ENCODE results near the gene CHST8. TPM values are rescaled to one million over a fixed set of nuclear protein-coding genes. Genes with fewer than 3 reads are reported as not detected.

The CHST8 gene
- polyA plus RNA-seq, 1 of the 3 experiments (the other 2 are of a cell fraction) = 0.05 TPM

DNA sequence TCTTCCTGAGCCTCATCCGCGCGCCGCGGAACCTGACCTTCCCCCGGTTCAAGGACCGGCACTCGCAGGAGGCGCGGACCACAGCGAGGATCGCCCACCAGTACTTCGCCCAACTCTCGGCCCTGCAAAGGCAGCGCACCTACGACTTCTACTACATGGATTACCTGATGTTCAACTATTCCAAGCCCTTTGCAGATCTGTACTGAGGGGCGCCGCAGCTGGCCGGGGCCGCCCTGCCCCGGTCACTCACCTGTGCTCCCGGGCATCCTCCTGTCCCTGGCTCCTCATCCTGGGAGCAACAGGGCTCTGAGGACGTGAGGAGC lies 151.1 kb downstream of the CHST8 start (continued):
- TF ChIP-seq YY1 (IDR thresholded peaks at IDR 0.05; ENCODE audit: low read depth) = no peak
- TF ChIP-seq EP300 (IDR thresholded peaks at IDR 0.05; ENCODE audit: borderline replicate concordance in 1 of 2, low read depth in 1 of 2, low read length in 1 of 2) = no peak
- TF ChIP-seq ELF1 (IDR thresholded peaks at IDR 0.05) = no peak
- TF ChIP-seq SIN3A (IDR thresholded peaks at IDR 0.05; ENCODE audit: borderline replicate concordance, low read depth, low read length) = no peak
- no peak for TF ChIP-seq GABPA (IDR thresholded peaks at IDR 0.05; ENCODE audit: low read depth)
- no peak for TF ChIP-seq RFX5 (IDR thresholded peaks at IDR 0.05; ENCODE audit: low read length)
- TF ChIP-seq RXRA (IDR thresholded peaks at IDR 0.05; ENCODE audit: borderline replicate concordance, low read depth) = no peak
- TF ChIP-seq GATA2 (CRISPR knock-in tag; IDR thresholded peaks at IDR 0.05) = no peak

GRCh38 chr19:33773704-33774624 lies 152.2 kb downstream of the CHST8 start:
- Histone ChIP-seq H3F3A (replicated peaks; ENCODE audit: insufficient read depth) (no peaks in the 10 kb centered on the region), H3K4me3 (ENCODE audit: low read depth in 2 of 2, low read length in 1 of 2) (no peak overlapping the region), H3K4me1 (ENCODE audit: control insufficient read depth in 1 of 2, insufficient read depth in 2 of 2, low read depth in 1 of 2, low read length in 1 of 2) (peaks cover 0 to 31% of the 10 kb centered on the region in 2 experiments; a peak in 1 of 4 replicates), H3K27me3 (ENCODE audit: insufficient read depth) (no peaks in the 10 kb centered on the region; the same call in 1 of the 2 replicates), H3K9me3 (no peaks in the 10 kb centered on the region), H3K79me2 (ENCODE audit: insufficient read depth) (no peaks in the 10 kb centered on the region), H4K20me1 (ENCODE audit: insufficient read depth) (no peaks in the 10 kb centered on the region), H3K27ac (ENCODE audit: low read depth in 2 of 2, low read length in 1 of 2) (0 out of 4 replicates have a peak overlapping the region, but pooled peaks of 1 of the 2 experiments have one; percentile 9), H2AFZ (ENCODE audit: low read depth) (no peak overlapping the region), H3K9me2 (no peaks in the 10 kb centered on the region), H3K36me3 (replicated peaks in 1 of 2; ENCODE audit: control insufficient read depth in 1 of 2, insufficient read depth in 2 of 2, low read length in 1 of 2) (no peaks in the 10 kb centered on the region), H3K9ac (no peak overlapping the region), H3K4me2 (no peak overlapping the region)
- ChIA-PET POLR2A (no interaction called here), CTCF (interaction anchor here (0.8 to 11.0 kb wide), 17 partner anchors 10 to 538 kb away, joined by 3 to 155 read pairs (median 6); no protein-coding TSS in a partner anchor)
- peak; percentile 65 for DNase-seq
- TF ChIP-seq IRF3 (IDR thresholded peaks at IDR 0.05; ENCODE audit: low read depth, low read length) (no peak), FOXJ3 (CRISPR knock-in tag; IDR thresholded peaks at IDR 0.05) (0 out of 2 replicates have a peak, but pooled peaks have one; percentile 20), EP300 (IDR thresholded peaks at IDR 0.05; ENCODE audit: borderline replicate concordance in 1 of 2, low read depth in 1 of 2, low read length in 1 of 2) (peak in 1 of 2 experiments; percentile 69; a peak in 2 of 4 replicates), FOSL2 (IDR thresholded peaks at IDR 0.05; ENCODE audit: borderline replicate concordance, low read depth) (no peak), NFIC (IDR thresholded peaks at IDR 0.05; ENCODE audit: borderline replicate concordance) (no peak), ELF1 (IDR thresholded peaks at IDR 0.05) (no peak), GABPA (IDR thresholded peaks at IDR 0.05; ENCODE audit: low read depth) (no peak), TCF12 (IDR thresholded peaks at IDR 0.05) (no peak), GATA2 (CRISPR knock-in tag; IDR thresholded peaks at IDR 0.05) (peak; percentile 51; the same call in 1 of the 2 replicates), MXI1 (IDR thresholded peaks at IDR 0.05; ENCODE audit: low read depth, low read length) (peak; percentile 29; the same call in 1 of the 2 replicates), CHD2 (IDR thresholded peaks at IDR 0.05; ENCODE audit: low read length, partially characterized antibody) (no peak)
- TF ChIP-seq, protein P1, sequence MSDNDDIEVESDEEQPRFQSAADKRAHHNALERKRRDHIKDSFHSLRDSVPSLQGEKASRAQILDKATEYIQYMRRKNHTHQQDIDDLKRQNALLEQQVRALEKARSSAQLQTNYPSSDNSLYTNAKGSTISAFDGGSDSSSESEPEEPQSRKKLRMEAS (IDR thresholded peaks at IDR 0.05; ENCODE audit: low read depth) = no peak
- 29% methylated on average over 5 of the region's 6 CpGs for WGBS (ENCODE audit: low lambda C conversion rate)

All from SK-N-SH (cell line).